GM19324 (cell line): ENCODE results near the gene FMN2.

Experiments used
- ATAC-seq: cut with Tn5 transposase; IDR thresholded peaks from one replicate; pipeline ENCODE4 v1.9.1; 2021; ENCODE audit warnings: mild to moderate bottlenecking, moderate library complexity; ENCODE audit not compliant: unreplicated experiment, low FRiP score

Gene FMN2

DNA sequence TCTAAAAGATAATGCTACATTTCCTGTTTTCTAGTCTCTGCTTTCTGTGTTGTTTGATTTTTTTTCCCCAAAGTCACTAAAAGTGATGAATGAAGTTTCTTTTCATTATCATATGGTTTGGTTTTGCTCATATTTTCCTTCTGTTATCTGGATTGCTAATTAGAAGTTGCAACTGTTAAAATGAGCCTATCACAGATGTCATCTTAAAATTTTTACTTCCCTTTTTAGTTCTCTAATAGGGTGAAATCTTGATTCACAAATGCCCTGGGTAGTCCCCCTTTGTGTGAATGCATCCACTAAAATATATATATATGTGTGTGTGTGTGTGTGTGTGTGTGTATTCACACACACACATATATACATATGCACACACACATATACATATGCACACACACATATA is 376.2 kb downstream of the FMN2 start:
- no peak for ATAC-seq

DNA sequence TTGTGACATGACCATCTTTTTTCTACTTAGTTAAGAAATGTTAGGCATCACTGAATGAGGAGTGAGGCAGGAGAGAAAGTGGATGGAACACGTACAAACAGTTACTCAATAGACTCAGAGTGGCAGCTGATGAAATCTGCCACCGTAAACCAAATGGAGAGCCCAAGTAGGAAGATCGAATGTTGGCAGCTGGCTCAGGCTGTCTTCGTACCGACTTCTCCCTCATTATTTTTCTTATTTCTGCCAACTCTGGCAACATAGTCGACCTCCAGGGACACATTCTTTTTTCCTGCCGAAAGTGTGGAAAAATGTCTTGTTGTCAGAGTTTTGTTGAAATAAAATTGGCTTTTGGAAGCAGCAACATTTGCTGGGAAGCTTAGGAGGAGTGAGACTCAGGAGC is 377.0 kb downstream of the FMN2 start:
- ATAC-seq: no peak

DNA sequence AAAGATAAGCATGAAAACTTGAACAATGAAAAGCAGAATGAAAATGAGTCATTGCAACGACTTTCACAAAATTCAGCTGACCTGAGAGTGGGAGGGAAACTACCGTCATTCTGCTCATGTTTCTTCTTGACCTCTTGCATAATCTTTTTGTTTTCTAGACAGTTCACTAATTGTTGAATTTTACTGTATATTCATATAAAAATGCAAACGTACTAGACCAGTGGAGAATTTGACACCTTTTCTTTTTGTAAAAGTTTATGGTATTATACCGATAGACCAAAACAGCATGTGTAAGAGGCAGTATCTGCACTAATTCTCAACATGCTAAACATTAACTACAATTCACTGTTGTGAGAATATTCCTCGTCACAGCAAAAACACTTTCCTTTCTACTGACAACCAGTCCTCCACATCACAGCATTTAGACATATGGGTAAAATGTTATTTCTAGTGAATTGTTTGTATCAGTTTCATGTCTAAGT is 382.5 kb downstream of the FMN2 start:
- no peak for ATAC-seq

DNA sequence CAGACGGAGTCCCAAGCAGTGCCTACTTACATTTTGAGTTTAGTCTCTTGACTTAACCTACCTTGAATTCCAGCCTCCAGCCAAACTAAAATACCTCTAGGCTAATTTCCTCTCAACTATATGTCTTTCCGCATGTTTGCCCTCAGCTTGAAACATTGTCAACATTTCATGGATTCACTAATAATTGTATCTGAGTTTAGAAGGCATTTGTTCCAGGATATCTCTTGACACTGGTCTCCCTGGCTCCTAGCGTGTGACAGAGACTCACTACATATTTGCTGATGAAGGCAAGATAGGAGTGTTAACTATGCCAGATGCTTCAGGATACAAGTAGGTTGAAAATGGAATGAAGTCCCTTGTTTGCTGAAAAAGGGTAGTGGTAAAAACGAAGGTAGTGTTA is 384.1 kb downstream of the FMN2 start:
- ATAC-seq: no peak

DNA sequence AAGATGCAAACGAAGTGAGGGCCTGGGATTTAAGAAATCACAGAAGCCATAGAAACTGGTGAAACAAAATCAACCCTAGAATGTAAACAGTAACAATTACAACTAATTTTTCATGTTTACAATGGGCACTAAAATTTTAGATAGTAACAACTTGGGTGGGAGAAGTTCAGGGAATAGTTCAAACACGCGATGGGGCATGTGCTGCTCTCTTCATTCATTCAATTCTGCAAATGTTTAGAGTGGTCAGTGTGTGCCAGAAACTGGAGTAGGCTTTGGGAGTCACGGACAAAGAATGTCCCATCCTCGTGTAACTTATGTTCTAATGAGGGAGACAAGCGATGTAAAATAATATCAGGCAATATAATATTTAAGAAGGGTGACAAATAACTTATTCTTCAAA is 386.9 kb downstream of the FMN2 start:
- ATAC-seq: no peak

DNA sequence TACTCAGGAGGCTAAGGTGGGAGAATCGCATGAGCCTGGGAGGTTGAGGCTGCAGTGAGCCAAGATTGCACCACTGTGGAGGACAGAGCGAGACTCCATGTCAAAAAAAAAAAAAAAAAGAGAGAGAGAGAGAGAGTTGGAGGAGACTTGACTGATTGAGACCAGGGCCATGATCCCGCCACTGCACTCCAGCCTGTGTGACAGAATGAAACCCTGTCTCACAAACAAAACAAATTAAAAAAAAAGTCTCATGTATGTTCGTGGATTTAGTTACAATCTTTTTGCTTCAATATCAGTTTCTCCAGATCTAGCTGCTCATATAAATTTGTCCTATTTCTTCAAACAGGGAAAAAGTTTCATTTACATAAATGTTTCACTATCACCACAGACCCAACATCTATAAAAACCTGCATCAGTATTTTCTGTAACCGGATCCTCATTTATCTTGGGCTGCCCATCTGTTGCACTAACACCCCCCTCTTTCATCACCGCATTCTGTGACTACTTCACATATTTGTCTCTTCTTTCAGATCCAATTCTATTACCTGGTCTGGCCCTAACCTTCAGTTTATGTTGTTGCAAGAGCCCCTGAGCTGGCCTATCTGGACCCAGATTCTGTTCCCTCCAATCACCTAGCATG is 393.2 kb downstream of the FMN2 start:
- no peak for ATAC-seq

DNA sequence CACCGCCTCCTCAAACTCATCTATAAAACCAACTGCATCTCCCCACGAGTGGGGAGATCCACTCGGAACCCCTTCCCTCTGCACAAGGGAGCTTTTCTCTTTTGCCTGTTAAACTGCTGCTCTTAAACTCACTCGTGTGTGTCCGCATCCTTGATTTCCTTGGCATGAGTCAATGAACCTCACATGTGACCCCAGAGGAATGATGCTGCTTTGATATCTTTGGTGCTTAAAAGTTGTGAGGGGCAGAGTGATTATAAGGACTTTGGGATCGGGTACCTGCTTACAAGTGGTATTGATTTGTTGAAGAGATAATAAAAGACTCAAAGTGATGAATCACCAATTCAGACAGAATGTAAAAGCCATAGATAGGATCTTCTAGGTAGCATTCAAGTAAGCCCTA is 394.9 kb downstream of the FMN2 start:
- no peak for ATAC-seq

DNA sequence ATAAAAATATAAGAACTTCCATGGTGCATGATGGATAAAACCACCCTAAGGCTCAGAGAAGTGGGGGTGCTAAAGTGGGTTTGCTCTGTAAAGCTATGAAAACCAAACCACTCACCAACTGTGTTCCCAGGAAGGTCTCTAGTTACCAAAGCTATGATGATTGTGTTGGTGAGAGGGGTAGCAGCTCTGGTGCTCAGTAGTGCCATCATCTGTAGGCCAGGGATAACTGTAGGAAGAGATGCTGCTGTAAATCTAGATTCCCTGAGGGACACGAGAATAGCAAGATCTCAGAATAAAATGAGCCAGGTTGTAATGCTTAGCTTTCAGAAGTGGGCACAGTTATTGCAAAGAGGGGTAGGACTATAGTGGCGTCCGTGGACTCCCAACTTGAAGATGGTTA is 395.8 kb downstream of the FMN2 start:
- no peak for ATAC-seq

DNA sequence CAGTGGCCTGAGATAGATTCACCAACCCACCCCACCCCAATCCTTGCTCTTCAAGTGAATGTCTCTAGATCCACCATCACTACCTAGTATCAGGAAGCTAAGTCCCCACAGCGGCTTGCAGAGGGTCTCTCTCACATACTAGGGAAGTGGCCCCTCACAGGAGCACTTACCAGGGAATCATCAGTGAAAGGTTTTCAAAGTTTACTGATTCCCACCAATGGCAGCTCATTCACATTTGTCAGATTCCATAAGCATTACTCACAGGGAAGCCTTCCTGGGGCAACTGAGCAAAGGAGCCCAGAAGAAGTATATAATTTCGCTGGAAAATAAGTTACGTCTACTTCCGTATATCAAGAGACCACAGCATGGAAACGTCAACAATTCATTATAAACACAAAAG is 399.5 kb downstream of the FMN2 start:
- ATAC-seq: no peak

DNA sequence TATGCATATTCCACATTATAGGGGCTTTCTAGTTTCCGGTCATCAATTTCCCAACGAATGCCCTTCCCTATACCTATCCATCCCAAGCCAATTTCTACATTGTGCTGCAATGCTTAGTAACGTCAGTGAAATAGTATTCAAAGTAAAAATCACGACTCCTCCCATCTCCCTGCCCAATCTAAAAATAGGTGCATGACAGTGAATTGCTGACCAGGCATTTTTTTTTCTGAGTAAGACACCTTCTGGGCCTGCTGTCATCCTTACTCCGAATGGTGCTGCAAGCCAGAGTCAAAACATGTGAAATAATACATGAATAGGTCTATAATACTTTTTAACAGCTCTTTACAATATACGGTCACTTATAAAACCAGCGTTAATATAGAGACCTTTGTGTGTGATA is 400.1 kb downstream of the FMN2 start:
- ATAC-seq: no peak

DNA sequence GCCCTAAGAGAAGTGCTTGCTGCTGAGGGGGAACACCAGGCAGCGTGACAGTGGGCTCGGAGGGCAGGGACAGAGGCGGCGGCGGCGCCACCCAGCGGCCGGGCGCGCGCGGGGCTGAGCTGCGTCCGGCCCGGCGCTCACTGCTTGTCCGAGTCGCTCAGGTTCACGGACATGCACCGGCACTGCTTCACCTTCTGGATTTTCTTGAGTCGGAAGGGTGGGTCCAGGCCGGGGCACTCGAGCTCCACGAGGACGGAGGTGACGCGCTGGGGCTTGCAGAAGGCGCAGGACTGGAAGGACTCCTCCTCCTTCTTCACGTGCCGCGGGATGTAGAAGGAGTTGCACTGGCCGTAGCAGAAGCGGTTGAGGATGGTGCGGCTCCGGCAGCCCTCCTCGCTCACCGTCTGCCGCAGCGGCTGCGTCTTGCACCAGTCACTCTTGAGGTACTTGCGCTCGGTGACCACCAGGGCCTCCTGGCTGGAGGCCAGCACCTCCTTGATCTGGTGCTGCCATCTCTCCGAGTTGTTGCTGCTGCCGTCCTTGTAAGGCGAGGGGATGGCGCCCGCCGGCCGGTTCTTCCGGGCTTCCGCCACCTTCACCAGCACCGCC is 401.3 kb downstream of the FMN2 start:
- no peak for ATAC-seq

DNA sequence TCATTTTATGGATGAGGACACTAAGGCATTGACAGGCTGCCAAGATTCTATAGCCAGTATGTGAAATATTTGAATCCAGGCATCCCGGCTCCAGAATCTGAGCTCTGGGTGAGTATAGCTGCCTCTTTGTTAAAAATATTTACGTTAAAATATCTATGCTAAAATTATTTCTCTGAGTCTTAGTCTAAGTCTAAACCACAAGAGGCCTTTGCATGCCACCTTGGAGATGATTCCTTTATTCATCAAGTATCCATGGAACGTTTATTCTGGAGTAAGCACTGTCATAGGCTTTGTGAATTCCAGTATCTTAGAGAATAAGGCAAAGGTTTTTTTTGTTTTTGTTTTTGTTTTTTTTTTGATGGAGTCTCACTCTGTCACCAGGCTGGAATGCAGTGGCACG is 403.9 kb downstream of the FMN2 start:
- no peak for ATAC-seq

DNA sequence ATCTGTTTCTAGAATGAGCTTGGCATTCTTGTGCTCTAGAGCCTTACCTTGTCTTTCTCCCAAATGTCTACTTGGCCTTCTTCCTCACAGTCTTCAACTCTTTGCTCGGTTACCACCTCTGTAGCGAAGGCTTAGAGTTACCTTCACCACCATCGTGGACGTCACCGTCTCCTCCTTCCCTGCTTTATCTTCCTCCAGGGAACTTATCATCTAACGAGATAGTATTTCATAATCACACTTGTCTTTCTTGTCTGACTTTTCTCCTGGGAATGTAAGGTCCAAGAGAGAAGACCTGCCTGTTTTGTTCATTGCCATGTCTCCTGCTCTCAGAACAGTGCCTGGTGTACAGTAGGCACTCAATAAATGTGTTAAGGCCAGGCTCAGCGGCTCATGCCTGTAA is 404.7 kb downstream of the FMN2 start:
- no peak for ATAC-seq

DNA sequence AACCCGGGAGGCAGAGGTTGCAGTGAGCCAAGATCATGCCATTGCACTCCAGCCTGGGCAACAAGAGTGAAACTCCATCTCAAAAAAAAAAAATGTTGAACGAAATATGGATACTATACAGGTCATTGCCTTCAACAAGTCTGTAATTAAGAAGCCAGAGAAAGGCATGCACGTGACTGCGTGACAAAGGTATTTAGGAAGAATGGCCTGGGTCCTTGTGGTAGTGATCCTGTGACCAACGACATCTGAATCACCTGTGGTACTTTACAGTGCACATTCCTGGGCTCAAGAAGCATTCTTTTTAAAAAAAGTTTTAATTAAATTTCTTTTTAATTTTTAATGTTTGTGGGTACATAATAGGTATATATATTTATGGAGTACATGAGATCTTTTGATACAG is 405.3 kb downstream of the FMN2 start:
- ATAC-seq: no peak

DNA sequence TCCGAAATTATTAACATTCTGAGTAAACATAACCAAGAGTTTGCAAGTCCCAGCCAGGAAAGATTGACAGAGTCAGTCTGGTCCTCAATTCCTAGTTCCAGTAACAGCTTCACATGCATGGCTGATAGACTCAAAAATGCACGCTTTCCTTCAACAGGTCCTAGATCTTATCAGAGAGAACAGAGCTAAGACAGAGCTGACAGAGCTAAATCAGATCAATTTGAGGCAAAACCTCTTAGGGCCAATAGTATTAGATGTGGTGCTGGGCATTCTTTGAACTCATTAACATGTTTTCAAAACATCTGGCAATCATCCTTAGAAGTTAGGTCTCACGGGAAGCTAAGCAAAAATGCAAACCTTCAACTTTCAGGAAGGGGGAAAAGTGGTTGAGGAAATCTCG is 406.2 kb downstream of the FMN2 start:
- no peak for ATAC-seq

DNA sequence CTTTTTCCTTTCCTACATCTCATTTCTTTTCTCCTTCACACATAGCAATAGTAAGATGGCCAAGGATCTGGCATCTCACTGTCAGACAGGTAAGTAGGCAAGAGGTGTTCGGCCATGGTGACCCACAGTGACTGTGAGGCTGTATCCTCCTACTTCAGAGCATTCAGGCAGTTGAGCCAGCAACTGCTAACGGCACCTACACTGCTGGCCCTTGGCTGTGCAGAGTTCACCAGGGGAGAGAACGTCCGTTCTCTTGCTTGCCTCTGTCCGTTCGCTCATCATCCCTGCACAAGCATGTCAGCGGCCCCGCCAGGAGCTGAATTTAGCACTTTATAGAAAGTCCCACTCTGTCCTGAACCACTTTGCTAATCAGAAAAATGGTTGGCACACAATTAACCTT is 406.7 kb downstream of the FMN2 start:
- no peak for ATAC-seq

DNA sequence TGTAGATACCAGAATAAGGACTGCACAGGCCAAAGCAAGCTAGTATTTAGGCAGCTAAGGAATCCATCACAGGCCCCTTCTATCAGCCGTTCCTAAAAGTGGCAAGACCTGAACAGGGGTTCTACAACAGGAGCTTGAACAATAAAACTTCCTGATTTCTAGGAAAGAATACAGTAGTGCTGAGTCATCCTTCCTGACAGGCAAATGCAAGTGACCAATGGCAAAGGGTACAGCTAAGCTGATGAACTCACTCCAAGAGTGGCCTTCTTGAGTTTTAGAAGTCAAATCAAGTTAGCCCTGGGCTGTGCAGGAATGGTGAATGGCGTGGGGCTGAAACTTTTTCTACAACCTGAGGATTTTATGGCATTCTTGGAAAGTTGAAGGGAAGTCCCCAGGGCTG is 407.3 kb downstream of the FMN2 start:
- no peak for ATAC-seq

DNA sequence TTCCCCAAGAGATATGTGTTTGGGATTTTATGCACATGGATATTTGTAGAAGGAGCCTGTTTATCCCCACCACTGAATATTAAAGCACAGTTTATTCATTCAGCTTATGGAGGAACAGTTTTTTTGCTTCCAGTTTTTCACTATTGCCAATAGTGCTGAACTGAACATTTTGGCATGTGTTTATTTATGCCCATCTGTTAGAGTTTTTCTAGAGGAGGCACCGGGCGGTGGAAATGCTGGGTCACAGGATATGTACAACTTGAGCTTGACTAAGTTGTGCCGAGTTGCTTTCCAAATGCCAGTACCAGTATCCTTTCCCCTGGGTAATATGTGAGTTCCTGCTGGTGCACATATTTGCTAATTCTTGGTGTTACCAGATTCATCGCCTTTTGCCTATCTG is 409.0 kb downstream of the FMN2 start:
- no peak for ATAC-seq

DNA sequence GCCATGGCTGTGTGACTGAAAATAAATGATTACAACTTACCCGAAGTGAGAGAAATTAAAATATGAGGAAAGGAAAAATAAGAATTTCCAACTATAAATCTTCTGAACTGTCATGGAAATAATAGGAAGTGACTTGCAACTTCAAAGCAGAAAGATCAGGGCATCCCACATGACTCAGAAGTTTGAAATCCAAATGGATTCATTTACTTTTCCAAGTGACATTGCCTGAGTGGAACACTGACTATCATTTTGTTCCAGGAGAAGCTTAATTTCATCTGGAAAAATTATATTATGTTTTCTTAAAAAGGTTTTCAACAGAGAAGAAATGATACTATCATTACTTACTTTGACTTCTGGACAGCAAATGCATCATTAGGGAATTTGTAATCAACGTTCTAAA is 409.4 kb downstream of the FMN2 start:
- ATAC-seq: no peak

DNA sequence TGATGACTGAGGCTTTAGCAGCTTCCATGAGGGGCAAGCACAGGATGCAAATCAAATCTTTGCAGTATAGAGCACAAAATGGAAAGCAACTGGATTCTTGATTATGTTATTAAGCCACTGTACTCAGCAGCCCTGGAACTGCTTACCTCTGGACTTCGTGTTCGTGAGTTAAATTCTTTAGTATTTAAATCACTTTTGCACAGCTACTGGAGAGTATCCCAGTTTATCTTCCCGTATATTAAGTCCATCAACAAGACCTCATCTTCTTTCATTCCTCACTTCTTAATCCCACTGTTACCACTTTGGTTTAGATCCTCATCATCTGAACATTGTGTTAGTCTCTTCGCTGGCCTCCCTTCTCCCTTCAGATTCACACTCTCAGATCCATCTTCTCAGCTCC is 411.4 kb downstream of the FMN2 start:
- ATAC-seq: no peak

DNA sequence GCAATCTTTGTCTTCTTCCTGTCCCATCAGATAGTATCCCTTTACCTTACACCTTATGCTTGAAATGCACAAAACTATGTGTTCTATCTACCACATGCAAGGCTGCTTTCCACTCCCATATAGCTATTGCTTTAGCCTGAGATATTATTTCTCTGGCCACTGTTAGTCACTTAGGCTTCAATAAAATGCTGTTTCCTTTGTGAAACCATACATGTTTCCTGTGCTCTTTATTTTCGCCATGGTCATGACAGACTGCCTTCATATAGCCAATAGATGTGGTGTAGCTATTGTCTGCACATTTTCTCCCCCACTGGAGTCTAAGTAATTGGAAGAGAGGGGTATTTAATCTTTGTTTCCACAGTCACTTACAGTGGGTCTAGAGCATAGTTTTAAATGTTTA is 411.9 kb downstream of the FMN2 start:
- ATAC-seq: no peak

DNA sequence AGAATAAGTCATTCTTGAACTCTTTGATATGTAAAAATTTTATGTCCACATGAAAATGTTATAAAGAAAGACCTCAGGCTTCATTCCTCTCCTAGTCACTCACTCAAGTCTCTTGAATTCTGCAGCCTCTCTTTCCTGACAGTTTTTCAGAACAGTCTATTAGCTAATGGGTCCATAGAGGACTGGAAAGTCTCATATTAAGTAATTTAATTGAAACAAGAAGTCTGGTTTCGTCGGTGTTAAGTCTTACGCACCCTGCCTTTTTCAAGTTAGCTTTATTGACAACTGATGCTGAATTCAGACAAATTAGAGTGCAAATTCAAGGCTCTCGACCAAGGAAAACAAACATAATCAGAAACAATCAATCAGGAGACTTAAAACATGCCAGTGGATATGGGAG is 414.5 kb downstream of the FMN2 start:
- ATAC-seq: no peak

DNA sequence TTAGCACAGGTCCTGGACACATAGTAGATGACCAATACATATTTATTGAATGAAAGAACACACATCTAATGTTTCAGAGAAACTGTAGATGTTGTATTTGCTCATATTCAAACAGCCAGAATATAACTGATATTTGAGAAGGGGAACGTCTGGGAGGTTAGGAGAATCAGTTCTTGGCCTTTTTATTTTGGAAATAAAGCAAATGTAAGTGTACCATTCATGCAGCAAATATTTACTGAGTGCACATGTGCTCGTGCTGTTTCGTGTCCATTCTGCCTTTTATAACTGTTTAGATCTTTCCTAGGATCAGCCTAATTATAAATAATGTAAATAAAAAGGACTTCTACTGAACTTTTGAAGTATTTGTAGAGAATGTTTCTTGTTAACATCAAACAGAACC is 416.5 kb downstream of the FMN2 start:
- ATAC-seq: no peak
